Measurements from ENCODE around the gene TLN1. TPM values are rescaled to one million over a fixed set of nuclear protein-coding genes. Genes with fewer than 3 reads are reported as not detected.
A peak's percentile ranks its signal among the peaks of the same experiment; 100 is the strongest.

The TLN1 gene
- total and polyA plus RNA-seq, 2 of the 4 experiments (the other 2 are of a cell fraction), result 228 to 346 TPM

GRCh38 chr9:35729700-35730485 lies 2.1 kb downstream of the TLN1 start:
- Histone ChIP-seq H2AK9ac (replicated peaks; ENCODE audit: low read depth, low read length, poor library complexity) (peak overlapping the region; percentile 94), H3K14ac (replicated peaks; ENCODE audit: low read depth, low read length) (peak overlapping the region; percentile 100), H3K79me1 (ENCODE audit: low read depth in 1 of 2, low read length in 2 of 2) (peaks cover 19 to 73% of the 10 kb centered on the region in 2 experiments), H3K27ac (ENCODE audit: insufficient read depth, low read length) (peak overlapping the region; percentile 90), H4K5ac (ENCODE audit: low read depth, low read length) (peak overlapping the region; percentile 68), H2AFZ (replicated peaks; ENCODE audit: low read length, poor library complexity) (no peak overlapping the region), H3K27me3 (ENCODE audit: control insufficient read depth, insufficient read depth, low read length) (no peaks in the 10 kb centered on the region), H2BK5ac (ENCODE audit: low read depth, low read length, poor library complexity, severe bottlenecking) (peak overlapping the region; percentile 96), H4K8ac (ENCODE audit: low read depth in 2 of 2, low read length in 2 of 2) (peak overlapping the region; percentile 92 to 99), H4K91ac (ENCODE audit: insufficient read depth, low read depth, low read length) (peak overlapping the region; percentile 99), H2AK5ac (ENCODE audit: low read depth, low read length) (peak overlapping the region; percentile 100), H2BK20ac (ENCODE audit: low read depth, low read length) (peak overlapping the region; percentile 66), H3K23ac (ENCODE audit: low read depth, low read length) (peak overlapping the region; percentile 100), H3K4ac (ENCODE audit: low read depth, low read length) (peak overlapping the region; percentile 99), H3K9me1 (ENCODE audit: insufficient read depth, low read length) (peaks cover 5% of the 10 kb centered on the region; the same call in 1 of the 2 replicates), H3K4me1 (ENCODE audit: control insufficient read depth, insufficient read depth, low read length) (peaks cover 25% of the 10 kb centered on the region), H4K20me1 (ENCODE audit: insufficient read depth, low read length) (peaks cover 33% of the 10 kb centered on the region), H3K56ac (ENCODE audit: extremely low read depth, insufficient read depth, low read length) (peak overlapping the region; percentile 99), H3K9ac (ENCODE audit: low read depth, low read length) (peak overlapping the region; percentile 99), H2BK120ac (ENCODE audit: low read depth, low read length) (peak overlapping the region; percentile 98), H3K9me3 (ENCODE audit: control insufficient read depth, insufficient read depth, low read length) (no peaks in the 10 kb centered on the region), H3K4me2 (ENCODE audit: low read depth, low read length) (peak overlapping the region; percentile 96), H3K4me3 (ENCODE audit: insufficient read depth, low read depth, low read length) (peak overlapping the region; percentile 99), H2BK15ac (ENCODE audit: low read depth, low read length) (peak overlapping the region; percentile 75; the same call in 2 of the 3 replicates), H3K36me3 (ENCODE audit: control insufficient read depth, insufficient read depth, low read length) (peaks cover 11% of the 10 kb centered on the region), H3K18ac (ENCODE audit: low read depth, low read length) (peak overlapping the region; percentile 87)
- POLR2A ChIA-PET (ENCODE audit: unreplicated experiment), result interaction anchor here (0.5 to 2.8 kb wide), 6 partner anchors 12 to 1868 kb away, joined by 3 to 23 read pairs (median 4); partner anchors contain the start of gene TPM2
- CTCF ChIA-PET, result interaction anchor here (0.6 to 1.0 kb wide), 3 partner anchors 45 to 134 kb away, joined by 3 read pairs; no protein-coding TSS in a partner anchor
- no TSS peak for BruUV-seq (replicated peaks)
- ATAC-seq (ENCODE audit: low read depth), result peak; percentile 21
- WGBS, 2 experiments (ENCODE audit: extremely low coverage in 2 of 2, insufficient read length in 1 of 2), result 0% methylated on average over 4 of the region's 6 CpGs; no CpG with 5 or more reads in 1 of the 2 experiments
- dilution Hi-C loops (cut with HindIII; ENCODE audit: low sequenced_read_pairs, unreplicated experiment), result no loop called here
- DNase-seq, result peak; percentile 91
- in situ Hi-C loops (cut with MboI; ENCODE audit: low sequenced_read_pairs), result no loop called here
- intact Hi-C loops (cut with micrococcal nuclease), result loop anchor here (2.0 kb wide), 1 partner anchor 39 kb away; no protein-coding TSS in a partner anchor
- TF ChIP-seq MAFK (IDR thresholded peaks at IDR 0.05; ENCODE audit: low read depth, low read length) (peak; percentile 2; the same call in 1 of the 2 replicates), SMC3 (IDR thresholded peaks at IDR 0.05; ENCODE audit: low read depth, low read length) (peak; percentile 22; the same call in 1 of the 2 replicates), CEBPB (IDR thresholded peaks at IDR 0.05; ENCODE audit: low read depth, low read length) (no peak), RFX5 (IDR thresholded peaks at IDR 0.05; ENCODE audit: low read depth, low read length) (no peak), RCOR1 (IDR thresholded peaks at IDR 0.05; ENCODE audit: insufficient replicate concordance, low read length) (peak; percentile 46), RAD21 (IDR thresholded peaks at IDR 0.05; ENCODE audit: low read length) (peak; percentile 35; the same call in 1 of the 2 replicates), USF2 (IDR thresholded peaks at IDR 0.05; ENCODE audit: low read depth, low read length) (no peak), ELK1 (IDR thresholded peaks at IDR 0.05; ENCODE audit: borderline replicate concordance, low read depth, low read length) (no peak), POLR2A (IDR thresholded peaks at IDR 0.05; ENCODE audit: low read depth, low read length) (no peak), CHD1 (IDR thresholded peaks at IDR 0.05; ENCODE audit: low read depth, low read length) (no peak), MAZ (IDR thresholded peaks at IDR 0.05; ENCODE audit: borderline replicate concordance, low read depth, low read length) (peak; percentile 56; the same call in 1 of the 2 replicates), BHLHE40 (IDR thresholded peaks at IDR 0.05; ENCODE audit: low read depth, low read length) (no peak), MXI1 (IDR thresholded peaks at IDR 0.05; ENCODE audit: borderline replicate concordance, low read depth, low read length) (no peak), NFE2L2 (IDR thresholded peaks at IDR 0.05; ENCODE audit: low read depth, low read length) (no peak), FOS (IDR thresholded peaks at IDR 0.05; ENCODE audit: low read depth, low read length) (no peak)
